SH-SY5Y (cell line): Measurements from ENCODE around the gene ANKRD63.

Source experiments
- GATA2 ChIP-seq: IDR thresholded peaks from 2 replicates; pipeline ENCODE4 v1.6.1; 2011; ENCODE audit warnings: mild to moderate bottlenecking, low read depth, low read length
- GATA3 ChIP-seq: IDR thresholded peaks from 2 replicates; pipeline ENCODE4 v1.6.1; 2011; ENCODE audit warnings: low read depth, mild to moderate bottlenecking, low read length, moderate library complexity

DNA sequence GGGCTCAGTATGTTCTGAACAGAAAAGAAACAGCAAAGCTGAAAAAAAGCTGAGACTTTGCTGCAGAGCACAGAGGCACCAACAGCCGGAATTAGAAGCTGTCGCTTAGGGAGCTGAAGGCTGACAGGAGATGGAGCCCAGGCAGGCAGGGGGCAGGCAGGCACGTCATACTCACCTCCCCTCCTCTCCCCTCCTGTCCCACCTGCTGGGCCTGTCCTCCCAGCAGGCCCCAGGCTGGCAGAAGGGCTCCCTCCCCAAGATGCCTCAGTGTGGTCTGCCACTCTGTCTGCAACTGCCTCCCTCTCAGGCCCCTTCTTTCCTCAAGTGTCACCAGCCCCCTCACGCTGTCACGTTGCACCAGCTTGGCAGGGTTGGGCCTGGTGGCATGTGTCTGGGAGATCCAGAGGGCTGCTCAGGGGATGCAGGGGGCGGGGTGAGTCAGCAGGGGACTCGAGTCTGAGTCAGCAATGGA is 3.2 kb upstream of the ANKRD63 start:
- TF ChIP-seq GATA3 (no peak), GATA2 (no peak)
